Activated CD4-positive, alpha-beta T cell treated with anti-CD3 and anti-CD28 coated beads, Interleukin-2, amount 10 ng/mL, durations not matched to agents 7 days and 5 days (primary cell): ENCODE data around the gene HDHD3. TPM values are rescaled to one million over a fixed set of nuclear protein-coding genes. Genes with fewer than 3 reads are reported as not detected.
A peak's percentile ranks its signal among the peaks of the same experiment; 100 is the strongest.

Experiments
- CTCF ChIA-PET: fragments of 350-600 bp; sonication (Branson Sonifier 250); formaldehyde crosslinking; loops from one replicate; lab custom pipeline; 2021; ENCODE audit warnings: antibody characterized with exemption; lab: Charles Lee
- POLR2A ChIA-PET: fragments of 350-600 bp; sonication (Branson Sonifier 250); formaldehyde crosslinking; loops from one replicate; lab custom pipeline; 2021; ENCODE audit warnings: antibody characterized with exemption; lab: Charles Lee
- DNase-seq: peaks from one replicate; pipeline ENCODE4 v3.0.0-alpha.2; 2020
- H3K27ac Mint-ChIP-seq: one replicate; pipeline ENCODE4 v1.8.0; 2021; ENCODE audit warnings: mild to moderate bottlenecking, moderate library complexity, mixed read lengths
- H3K27me3 Mint-ChIP-seq: one replicate; pipeline ENCODE4 v1.8.0; 2021; ENCODE audit warnings: mixed read lengths
- H3K36me3 Mint-ChIP-seq: one replicate; pipeline ENCODE4 v1.8.0; 2021; ENCODE audit warnings: low read depth, mixed read lengths
- H3K4me1 Mint-ChIP-seq: one replicate; pipeline ENCODE4 v1.8.0; 2021; ENCODE audit warnings: mixed read lengths
- H3K4me3 Mint-ChIP-seq: one replicate; pipeline ENCODE4 v1.8.0; 2021; ENCODE audit warnings: mild to moderate bottlenecking, moderate library complexity, mixed read lengths
- H3K9me3 Mint-ChIP-seq: one replicate; pipeline ENCODE4 v1.8.0; 2021; ENCODE audit warnings: mixed read lengths
- total RNA-seq, 2 experiments: library from RNA; stranded (reverse); gene quantifications; one replicate each; pipeline ENCODE4 v1.2.3, GENCODE V29; 2021

Gene HDHD3
- total RNA-seq, 2 experiments from 2014 or later: 16.2 to 20.2 TPM

DNA sequence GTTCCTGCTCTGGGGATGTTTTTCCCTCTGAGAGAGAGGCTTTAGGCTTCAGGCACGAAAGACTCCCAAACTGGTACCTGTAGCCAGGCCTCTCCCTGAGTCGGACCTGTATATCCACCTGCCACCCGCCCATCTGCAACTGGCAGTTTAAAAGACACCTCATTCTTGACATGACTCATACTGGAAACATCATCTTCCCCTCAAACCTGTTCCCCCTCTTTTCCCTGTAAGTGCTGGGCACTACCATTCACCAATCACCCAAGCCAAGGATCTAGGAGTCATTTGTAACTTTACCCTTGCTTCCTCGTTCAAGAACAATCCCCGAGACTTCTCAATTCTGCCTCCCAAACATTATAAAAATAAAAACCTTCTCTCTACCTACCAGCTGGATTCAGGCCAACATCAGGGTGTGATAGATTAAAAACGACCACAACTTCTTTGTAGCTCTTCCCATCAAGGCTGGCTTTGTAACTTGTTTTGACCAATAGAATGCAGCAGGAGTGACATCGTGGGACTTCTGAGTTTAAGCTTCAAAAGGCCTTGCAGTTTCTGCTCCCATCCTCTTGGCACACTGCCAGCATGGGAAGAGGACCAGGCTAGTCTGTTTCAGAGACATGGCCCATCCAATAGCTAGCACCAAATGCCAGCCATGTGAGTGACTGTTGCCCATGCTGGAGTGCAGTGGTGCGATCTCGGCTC is 34.9 kb downstream of the HDHD3 start:
- Mint-ChIP-seq H3K27me3 (peaks cover 2% of the 10 kb centered on the region), H3K27ac (no peak overlapping the region), H3K4me3 (peak overlapping the region; percentile 25), H3K9me3 (no peaks in the 10 kb centered on the region), H3K4me1 (peaks cover 39% of the 10 kb centered on the region), H3K36me3 (no peaks in the 10 kb centered on the region)
- DNase-seq: no peak
- CTCF ChIA-PET: interaction anchor here (1.1 to 3.6 kb wide), 3 partner anchors 9 to 57 kb away, joined by 4 to 34 read pairs (median 4); partner anchors contain the start of gene BSPRY
- POLR2A ChIA-PET: no interaction called here

- CTCF ChIA-PET: interaction anchor here (0.7 to 3.6 kb wide), 6 partner anchors 11 to 67 kb away, joined by 3 to 34 read pairs (median 3); partner anchors contain the start of genes ALAD, BSPRY, CDC26 and PRPF4
- POLR2A ChIA-PET: interaction anchor here (0.9 kb wide), 2 partner anchors 11 to 70 kb away, joined by 4 to 6 read pairs; partner anchors contain the start of genes C9orf43 and POLE3
- no peaks in the 10 kb centered on the region for H3K9me3 Mint-ChIP-seq
- DNase-seq: peak; percentile 77
- peak within 1 kb of the TSS; percentile 26 for H3K27ac Mint-ChIP-seq
- peaks cover 46% of the 10 kb centered on the region for H3K4me1 Mint-ChIP-seq
- H3K36me3 Mint-ChIP-seq: no peaks in the 10 kb centered on the region
- H3K4me3 Mint-ChIP-seq: peak within 1 kb of the TSS; percentile 67
- peaks cover 2% of the 10 kb centered on the region for H3K27me3 Mint-ChIP-seq
Observed at GRCh38 chr9:113340011-113340699, 36.6 kb downstream of the HDHD3 start, which contains the start of gene WDR31. Gene WDR31 (minus strand): TSS chr9:113340275. CDS start chr9:113332022, 8,253 bp downstream.

DNA sequence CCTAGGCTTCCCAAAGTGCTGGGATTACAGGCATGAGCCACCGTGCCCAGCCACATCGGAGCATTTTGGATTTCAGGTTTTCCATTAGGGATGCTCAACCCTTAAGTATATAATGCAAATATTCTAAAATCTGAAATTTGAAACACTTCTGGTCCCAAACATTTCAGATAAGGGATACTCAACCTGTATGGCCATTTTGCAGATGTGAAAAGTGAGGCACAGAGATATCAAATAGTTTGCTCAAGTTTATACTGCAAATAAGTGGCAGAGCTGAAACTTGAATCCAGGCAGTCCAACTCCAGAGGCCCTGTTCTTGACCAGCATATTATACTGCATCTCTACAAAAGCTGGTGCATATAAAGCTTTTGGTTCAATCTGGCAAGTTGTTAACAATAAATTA is 39.1 kb downstream of the HDHD3 start:
- Mint-ChIP-seq H3K27ac (no peak overlapping the region), H3K4me3 (no peak overlapping the region)

DNA sequence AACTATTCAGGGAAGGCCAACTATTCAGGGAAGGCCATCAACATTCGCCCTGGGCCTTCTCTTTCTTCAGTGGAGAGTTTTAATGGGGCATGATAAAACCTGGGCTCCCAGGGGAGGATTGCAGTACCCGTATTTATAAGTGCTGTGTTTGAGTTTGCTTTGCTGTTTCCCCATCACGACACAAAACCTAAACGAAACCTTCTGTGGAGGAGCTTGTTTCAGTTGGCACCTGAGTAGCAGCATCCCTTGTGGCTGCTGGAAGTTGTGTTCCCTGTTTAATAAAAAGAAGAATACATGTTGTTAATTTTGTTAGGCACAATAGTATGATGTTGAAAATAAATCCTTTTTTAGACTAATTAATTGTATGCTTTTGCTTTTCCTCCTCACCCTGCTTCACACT is 45.0 kb downstream of the HDHD3 start:
- no peaks in the 10 kb centered on the region for H3K27me3 Mint-ChIP-seq
- H3K36me3 Mint-ChIP-seq: no peaks in the 10 kb centered on the region
- H3K4me1 Mint-ChIP-seq: peaks cover 11% of the 10 kb centered on the region
- CTCF ChIA-PET: interaction anchor here (1.3 to 1.4 kb wide), 2 partner anchors 14 to 19 kb away, joined by 3 read pairs; no protein-coding TSS in a partner anchor
- no peaks in the 10 kb centered on the region for H3K9me3 Mint-ChIP-seq
- POLR2A ChIA-PET: no interaction called here
- no peak for DNase-seq
- H3K27ac Mint-ChIP-seq: no peak overlapping the region
- no peak overlapping the region for H3K4me3 Mint-ChIP-seq

More for the DNA sequence above, 39.1 kb downstream of the HDHD3 start:
- ChIA-PET CTCF (interaction anchor here (0.5 to 0.9 kb wide), 2 partner anchors 10 to 97 kb away, joined by 3 to 5 read pairs; no protein-coding TSS in a partner anchor), POLR2A (no interaction called here)
- peaks cover 43% of the 10 kb centered on the region for H3K4me1 Mint-ChIP-seq
- H3K9me3 Mint-ChIP-seq: no peaks in the 10 kb centered on the region
- H3K36me3 Mint-ChIP-seq: no peaks in the 10 kb centered on the region
- H3K27me3 Mint-ChIP-seq: peaks cover 2% of the 10 kb centered on the region
- no peak for DNase-seq

DNA sequence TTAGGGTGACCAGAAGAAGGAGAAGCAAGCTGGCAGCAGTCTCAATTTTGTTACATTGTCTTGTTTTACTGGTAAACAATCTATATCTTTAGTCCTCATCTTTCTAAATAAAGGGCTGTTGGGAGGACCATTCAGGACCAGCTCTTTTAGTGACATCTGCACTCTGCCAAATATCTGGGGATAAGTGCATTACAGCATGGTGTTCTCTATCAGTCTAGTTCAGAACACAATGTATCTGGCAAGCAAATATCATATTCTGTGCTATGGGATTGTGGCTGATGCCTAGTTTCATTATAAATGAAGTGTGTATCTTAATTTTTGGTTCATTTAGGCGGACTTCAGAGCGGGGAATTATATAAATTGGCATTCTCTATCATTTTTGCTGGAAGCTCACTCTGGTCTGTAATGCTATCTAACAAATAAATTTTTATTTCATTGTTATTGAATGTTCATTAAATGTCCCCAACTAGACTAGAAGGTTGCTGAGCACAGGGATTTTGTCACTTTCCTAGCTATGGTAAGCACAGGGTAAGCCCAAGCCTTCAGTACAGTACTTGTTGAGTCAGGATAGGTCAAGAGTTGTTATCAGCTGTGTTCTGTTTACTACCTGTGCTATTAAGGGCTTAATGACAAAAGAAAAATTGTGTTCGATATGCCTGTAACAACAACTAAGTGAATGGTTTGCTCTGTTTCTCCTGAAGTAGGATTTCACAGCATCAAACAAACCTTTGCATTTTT is 48.6 kb downstream of the HDHD3 start:
- Mint-ChIP-seq H3K9me3 (no peaks in the 10 kb centered on the region), H3K4me1 (no peaks in the 10 kb centered on the region), H3K27me3 (no peaks in the 10 kb centered on the region), H3K27ac (no peak overlapping the region), H3K36me3 (no peaks in the 10 kb centered on the region), H3K4me3 (no peak overlapping the region)
- CTCF ChIA-PET: interaction anchor here (0.7 to 1.0 kb wide), 3 partner anchors 16 to 78 kb away, joined by 3 to 5 read pairs (median 3); no protein-coding TSS in a partner anchor
- no peak for DNase-seq
- POLR2A ChIA-PET: no interaction called here

DNA sequence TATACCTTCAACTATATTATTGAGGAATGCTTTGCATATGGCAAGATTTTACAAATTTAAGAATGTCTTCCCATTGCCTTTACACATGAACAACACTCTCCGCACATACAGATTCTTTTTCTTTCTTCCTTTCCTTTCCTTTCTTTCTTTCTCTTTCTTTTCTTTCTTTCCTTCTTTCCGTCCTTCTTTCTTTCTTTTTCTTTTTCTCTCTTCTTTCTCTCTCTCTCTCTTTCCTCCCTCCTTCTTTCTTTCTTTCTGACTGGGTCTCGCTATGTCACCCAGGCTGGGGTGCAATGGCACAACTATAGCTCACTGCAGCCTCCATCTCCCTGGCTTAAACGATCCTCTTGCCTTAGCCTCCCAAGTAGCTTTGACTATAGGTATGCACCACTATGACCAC is 50.6 kb downstream of the HDHD3 start:
- ChIA-PET POLR2A (no interaction called here), CTCF (interaction anchor here (0.7 to 1.2 kb wide), 2 partner anchors 32 to 1059 kb away, joined by 3 read pairs; no protein-coding TSS in a partner anchor)
- H3K27me3 Mint-ChIP-seq: no peaks in the 10 kb centered on the region
- no peak overlapping the region for H3K4me3 Mint-ChIP-seq
- no peaks in the 10 kb centered on the region for H3K36me3 Mint-ChIP-seq
- DNase-seq: no peak
- no peaks in the 10 kb centered on the region for H3K9me3 Mint-ChIP-seq
- H3K27ac Mint-ChIP-seq: no peak overlapping the region
- H3K4me1 Mint-ChIP-seq: no peaks in the 10 kb centered on the region

Other genes starting within 250 kb of the HDHD3 start
- gene SLC31A2, start 226.0 kb downstream of the HDHD3 start, total RNA-seq: 1 to 10 TPM; 2.5 to 3.0 TPM
- 10 to 100 TPM; 33.6 to 39.3 TPM for gene FKBP15, start 155.7 kb downstream of the HDHD3 start, total RNA-seq
- 10 to 100 TPM in 1 of 2 experiments, 1 to 10 TPM in 1; 9.2 to 10.4 TPM for gene SLC31A1, start 155.4 kb downstream of the HDHD3 start, total RNA-seq
- 10 to 100 TPM; 28.8 to 31.0 TPM for gene CDC26, start 101.4 kb downstream of the HDHD3 start, total RNA-seq
- gene PRPF4, start 101.3 kb downstream of the HDHD3 start, total RNA-seq: 10 to 100 TPM; 30.6 to 32.4 TPM
- gene RNF183, start 73.6 kb downstream of the HDHD3 start, total RNA-seq: not detected
- gene WDR31, start 36.7 kb downstream of the HDHD3 start, total RNA-seq: under 1 TPM; 0.55 to 0.87 TPM
- 1 to 10 TPM; 2.0 to 2.3 TPM for gene BSPRY, start 27.4 kb downstream of the HDHD3 start, total RNA-seq
- gene ALAD, start 24.3 kb upstream of the HDHD3 start, total RNA-seq: 10 to 100 TPM; 37.5 to 40.6 TPM
- 10 to 100 TPM; 66.6 to 73.1 TPM for gene POLE3, start 33.7 kb upstream of the HDHD3 start, total RNA-seq
- gene C9orf43, start 33.8 kb upstream of the HDHD3 start, total RNA-seq: under 1 TPM; 0.37 to 0.54 TPM
- gene RGS3, start 86.7 kb upstream of the HDHD3 start, total RNA-seq: 10 to 100 TPM; 41.5 to 41.6 TPM